HepG2 (cell line): Measurements from ENCODE around the gene FITM1. TPM values are rescaled to one million over a fixed set of nuclear protein-coding genes. Genes with fewer than 3 reads are reported as not detected.

Experiments used
- ATF7 ChIP-seq, 2 experiments: fragments of 450-650 bp in 1 of 2; sonication (generic) in 1 of 2; formaldehyde crosslinking in 1 of 2; IDR thresholded peaks; 2 replicates each; pipeline versions ENCODE4 v1.4.0 to v1.6.1; 2016 to 2020; ENCODE audit warnings: antibody characterized with exemption in 1 of 2, mild to moderate bottlenecking in 1 of 2, missing genetic modification reagents in 1 of 2
- HNRNPLL ChIP-seq: fragments of 200-400 bp; formaldehyde crosslinking; IDR thresholded peaks from 2 replicates; pipeline ENCODE4 v1.6.1; 2017; ENCODE audit warnings: mild to moderate bottlenecking, low read depth, low read length; ENCODE audit not compliant: poor library complexity, severe bottlenecking
- KDM5A ChIP-seq: fragments of 200-600 bp; sonication (generic); IDR thresholded peaks from 2 replicates; pipeline ENCODE4 v1.7.0; 2018; ENCODE audit warnings: antibody characterized with exemption, mild to moderate bottlenecking, low read length, borderline replicate concordance
- KDM5B ChIP-seq: sonication (generic); formaldehyde crosslinking; IDR thresholded peaks from 2 replicates; pipeline ENCODE4 v1.4.0; 2020; ENCODE audit warnings: missing genetic modification reagents, mild to moderate bottlenecking, borderline replicate concordance
- MTA3 ChIP-seq: sonication (generic); formaldehyde crosslinking; IDR thresholded peaks from 2 replicates; pipeline ENCODE4 v1.4.0; 2020; ENCODE audit warnings: missing genetic modification reagents
- PCBP2 ChIP-seq: fragments of 200-400 bp; formaldehyde crosslinking; optimal IDR thresholded peaks from 2 replicates; pipeline ENCODE3; 2018; ENCODE audit warnings: low read length, low read depth; ENCODE audit not compliant: poor library complexity, severe bottlenecking
- RBAK ChIP-seq: sonication (generic); formaldehyde crosslinking; IDR thresholded peaks from 2 replicates; pipeline ENCODE4 v1.5.1; 2020; ENCODE audit warnings: mild to moderate bottlenecking, missing genetic modification reagents
- ZNF180 ChIP-seq: sonication (generic); formaldehyde crosslinking; IDR thresholded peaks from 2 replicates; pipeline ENCODE4 v1.4.0; 2020; ENCODE audit warnings: low read depth, missing genetic modification reagents, borderline replicate concordance
- ZNF230 ChIP-seq: sonication (generic); formaldehyde crosslinking; IDR thresholded peaks from 2 replicates; pipeline ENCODE4 v1.4.0; 2020; ENCODE audit warnings: mild to moderate bottlenecking, missing genetic modification reagents
- ZNF337 ChIP-seq: sonication (generic); formaldehyde crosslinking; IDR thresholded peaks from 2 replicates; pipeline ENCODE4 v1.5.1; 2020; ENCODE audit warnings: missing genetic modification reagents, low read depth, mild to moderate bottlenecking, borderline replicate concordance
- ZNF674 ChIP-seq: sonication (generic); formaldehyde crosslinking; IDR thresholded peaks from 2 replicates; pipeline ENCODE4 v1.5.0; 2020; ENCODE audit warnings: low read depth, mild to moderate bottlenecking, missing genetic modification reagents
- ZNF792 ChIP-seq: IDR thresholded peaks from 2 replicates; pipeline ENCODE4 v1.6.1; 2016
- ZSCAN30 ChIP-seq: sonication (generic); formaldehyde crosslinking; IDR thresholded peaks from 2 replicates; pipeline ENCODE4 v1.5.0; 2020; ENCODE audit warnings: mild to moderate bottlenecking, missing genetic modification reagents
- polyA plus RNA-seq, 8 experiments: library from polyadenylated mRNA; depleted of rRNA in 3 of 8; stranded (reverse) in 7 of 8; unstranded in 1 of 8; fragments of >200 nt; fragmentation: Illumina TruSeq in 4 of 8; extraction: Trizol in 4 of 8; gene quantifications; 2 replicates each; pipeline versions ENCODE4 v1.2.1 to v1.2.3, GENCODE V29; 2011 to 2016; ENCODE audit warnings: low read depth in 4 of 8, missing spikeins in 1 of 8, mixed read lengths in 1 of 8; ENCODE audit not compliant: insufficient read depth in 1 of 8
- total RNA-seq, 5 experiments: library from RNA; depleted of rRNA; stranded (reverse); fragments of >200 nt; fragmentation: Illumina TruSeq; extraction: Trizol; gene quantifications; 2 replicates each; pipeline ENCODE4 v1.2.3, GENCODE V29; 2016; ENCODE audit warnings: low read depth in 1 of 5
- TF ChIP-seq, protein P1 (sequence below): sonication (generic); formaldehyde crosslinking; conservative IDR thresholded peaks from 2 replicates; pipeline ENCODE4 v1.8.0; 2022; ENCODE audit warnings: mild to moderate bottlenecking, moderate library complexity, missing genetic modification reagents
- TF ChIP-seq, protein P2 (sequence below): sonication (generic); formaldehyde crosslinking; IDR thresholded peaks from 2 replicates; pipeline ENCODE4 v1.8.0; 2023; ENCODE audit warnings: mild to moderate bottlenecking, missing genetic modification reagents
- TF ChIP-seq, protein P3 (sequence below): sonication (generic); formaldehyde crosslinking; IDR thresholded peaks from 2 replicates; pipeline ENCODE4 v1.4.0; 2020; ENCODE audit warnings: missing genetic modification reagents
- TF ChIP-seq, protein P4 (sequence below): sonication (generic); formaldehyde crosslinking; IDR thresholded peaks from 2 replicates; pipeline ENCODE4 v1.8.0; 2022; ENCODE audit warnings: missing genetic modification reagents, mild to moderate bottlenecking, moderate library complexity, borderline replicate concordance

Gene FITM1
- total and polyA plus RNA-seq, 2 of the 13 experiments (the other 11 are each of a cell fraction or from before 2014, with no cell fraction given) = 2.7 to 5.8 TPM

DNA sequence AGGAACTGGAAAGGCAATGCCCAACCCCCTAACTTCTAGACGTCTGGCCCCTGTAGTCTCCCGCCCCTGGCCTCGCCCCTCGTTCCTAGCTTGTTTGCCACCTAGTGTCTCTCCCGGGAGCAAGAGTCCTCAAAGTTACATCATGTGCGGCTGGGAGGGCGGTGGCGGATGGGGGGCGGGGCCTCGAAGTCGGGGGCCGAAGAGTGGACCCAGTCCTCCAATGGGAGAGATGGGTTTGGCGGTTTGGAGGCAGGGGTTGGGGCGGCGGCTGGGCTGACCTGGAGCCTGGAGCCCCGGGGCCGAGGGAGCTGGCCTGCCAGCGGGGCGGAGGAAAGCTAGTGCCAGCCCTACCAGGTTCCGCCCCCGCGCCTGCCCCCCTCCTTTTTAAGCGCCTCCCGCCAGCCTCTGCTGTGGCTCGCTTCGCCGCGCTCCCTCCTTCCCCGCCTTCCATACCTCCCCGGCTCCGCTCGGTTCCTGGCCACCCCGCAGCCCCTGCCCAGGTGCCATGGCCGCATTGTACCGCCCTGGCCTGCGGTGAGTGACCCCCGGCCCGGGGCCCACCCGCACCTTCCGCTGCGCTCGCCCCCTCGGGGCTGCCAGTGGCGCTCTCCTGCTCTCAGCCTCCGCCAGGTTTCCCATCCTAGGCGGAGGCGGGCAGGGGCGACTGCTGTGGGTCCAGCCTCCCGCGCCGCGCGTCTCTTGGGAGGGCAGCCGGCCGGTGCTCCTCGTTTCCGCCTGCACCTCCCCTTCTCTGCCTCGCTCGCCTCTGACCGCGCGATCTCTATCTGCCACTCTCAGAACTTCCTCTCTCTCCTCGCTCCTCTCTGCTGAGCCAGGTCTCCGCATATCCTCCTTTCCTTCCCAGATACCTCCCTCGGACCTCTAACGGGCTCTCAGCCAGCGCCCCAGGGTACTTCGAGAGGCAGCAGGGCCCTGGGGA, 36.3 kb upstream of the FITM1 start, which contains the start of gene PCK2 (continued):
- 0 out of 2 replicates have a peak, but pooled peaks have one; percentile 16 for TF ChIP-seq RBAK (CRISPR knock-in tag)
- TF ChIP-seq, protein P1, sequence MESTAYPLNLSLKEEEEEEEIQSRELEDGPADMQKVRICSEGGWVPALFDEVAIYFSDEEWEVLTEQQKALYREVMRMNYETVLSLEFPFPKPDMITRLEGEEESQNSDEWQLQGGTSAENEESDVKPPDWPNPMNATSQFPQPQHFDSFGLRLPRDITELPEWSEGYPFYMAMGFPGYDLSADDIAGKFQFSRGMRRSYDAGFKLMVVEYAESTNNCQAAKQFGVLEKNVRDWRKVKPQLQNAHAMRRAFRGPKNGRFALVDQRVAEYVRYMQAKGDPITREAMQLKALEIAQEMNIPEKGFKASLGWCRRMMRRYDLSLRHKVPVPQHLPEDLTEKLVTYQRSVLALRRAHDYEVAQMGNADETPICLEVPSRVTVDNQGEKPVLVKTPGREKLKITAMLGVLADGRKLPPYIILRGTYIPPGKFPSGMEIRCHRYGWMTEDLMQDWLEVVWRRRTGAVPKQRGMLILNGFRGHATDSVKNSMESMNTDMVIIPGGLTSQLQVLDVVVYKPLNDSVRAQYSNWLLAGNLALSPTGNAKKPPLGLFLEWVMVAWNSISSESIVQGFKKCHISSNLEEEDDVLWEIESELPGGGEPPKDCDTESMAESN (CRISPR knock-in tag) = peak; percentile 100
- peak; percentile 42; the same call in 1 of the 2 replicates for TF ChIP-seq KDM5A
- TF ChIP-seq KDM5B = peak; percentile 98
- TF ChIP-seq ATF7 (IDR thresholded peaks at IDR 0.05) = peak; percentile 49
- TF ChIP-seq ATF7 (CRISPR knock-in tag; IDR thresholded peaks at IDR 0.05) = no peak; the same call in 1 of the 2 replicates
- peak; percentile 33; the same call in 1 of the 2 replicates for TF ChIP-seq ZNF674
- no peak for TF ChIP-seq ZSCAN30
- TF ChIP-seq MTA3 (CRISPR knock-in tag) = peak; percentile 77; the same call in 1 of the 2 replicates
- peak; percentile 100 for TF ChIP-seq PCBP2
- peak; percentile 94 for TF ChIP-seq ZNF337
- TF ChIP-seq, protein P2, sequence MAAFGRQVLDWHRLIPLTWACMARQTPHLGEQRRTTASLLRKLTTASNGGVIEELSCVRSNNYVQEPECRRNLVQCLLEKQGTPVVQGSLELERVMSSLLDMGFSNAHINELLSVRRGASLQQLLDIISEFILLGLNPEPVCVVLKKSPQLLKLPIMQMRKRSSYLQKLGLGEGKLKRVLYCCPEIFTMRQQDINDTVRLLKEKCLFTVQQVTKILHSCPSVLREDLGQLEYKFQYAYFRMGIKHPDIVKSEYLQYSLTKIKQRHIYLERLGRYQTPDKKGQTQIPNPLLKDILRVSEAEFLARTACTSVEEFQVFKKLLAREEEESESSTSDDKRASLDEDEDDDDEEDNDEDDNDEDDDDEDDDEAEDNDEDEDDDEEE = no peak
- TF ChIP-seq ZNF180 (CRISPR knock-in tag) = peak; percentile 95; the same call in 1 of the 2 replicates
- TF ChIP-seq ZNF230 = peak; percentile 79
- TF ChIP-seq, protein P3, sequence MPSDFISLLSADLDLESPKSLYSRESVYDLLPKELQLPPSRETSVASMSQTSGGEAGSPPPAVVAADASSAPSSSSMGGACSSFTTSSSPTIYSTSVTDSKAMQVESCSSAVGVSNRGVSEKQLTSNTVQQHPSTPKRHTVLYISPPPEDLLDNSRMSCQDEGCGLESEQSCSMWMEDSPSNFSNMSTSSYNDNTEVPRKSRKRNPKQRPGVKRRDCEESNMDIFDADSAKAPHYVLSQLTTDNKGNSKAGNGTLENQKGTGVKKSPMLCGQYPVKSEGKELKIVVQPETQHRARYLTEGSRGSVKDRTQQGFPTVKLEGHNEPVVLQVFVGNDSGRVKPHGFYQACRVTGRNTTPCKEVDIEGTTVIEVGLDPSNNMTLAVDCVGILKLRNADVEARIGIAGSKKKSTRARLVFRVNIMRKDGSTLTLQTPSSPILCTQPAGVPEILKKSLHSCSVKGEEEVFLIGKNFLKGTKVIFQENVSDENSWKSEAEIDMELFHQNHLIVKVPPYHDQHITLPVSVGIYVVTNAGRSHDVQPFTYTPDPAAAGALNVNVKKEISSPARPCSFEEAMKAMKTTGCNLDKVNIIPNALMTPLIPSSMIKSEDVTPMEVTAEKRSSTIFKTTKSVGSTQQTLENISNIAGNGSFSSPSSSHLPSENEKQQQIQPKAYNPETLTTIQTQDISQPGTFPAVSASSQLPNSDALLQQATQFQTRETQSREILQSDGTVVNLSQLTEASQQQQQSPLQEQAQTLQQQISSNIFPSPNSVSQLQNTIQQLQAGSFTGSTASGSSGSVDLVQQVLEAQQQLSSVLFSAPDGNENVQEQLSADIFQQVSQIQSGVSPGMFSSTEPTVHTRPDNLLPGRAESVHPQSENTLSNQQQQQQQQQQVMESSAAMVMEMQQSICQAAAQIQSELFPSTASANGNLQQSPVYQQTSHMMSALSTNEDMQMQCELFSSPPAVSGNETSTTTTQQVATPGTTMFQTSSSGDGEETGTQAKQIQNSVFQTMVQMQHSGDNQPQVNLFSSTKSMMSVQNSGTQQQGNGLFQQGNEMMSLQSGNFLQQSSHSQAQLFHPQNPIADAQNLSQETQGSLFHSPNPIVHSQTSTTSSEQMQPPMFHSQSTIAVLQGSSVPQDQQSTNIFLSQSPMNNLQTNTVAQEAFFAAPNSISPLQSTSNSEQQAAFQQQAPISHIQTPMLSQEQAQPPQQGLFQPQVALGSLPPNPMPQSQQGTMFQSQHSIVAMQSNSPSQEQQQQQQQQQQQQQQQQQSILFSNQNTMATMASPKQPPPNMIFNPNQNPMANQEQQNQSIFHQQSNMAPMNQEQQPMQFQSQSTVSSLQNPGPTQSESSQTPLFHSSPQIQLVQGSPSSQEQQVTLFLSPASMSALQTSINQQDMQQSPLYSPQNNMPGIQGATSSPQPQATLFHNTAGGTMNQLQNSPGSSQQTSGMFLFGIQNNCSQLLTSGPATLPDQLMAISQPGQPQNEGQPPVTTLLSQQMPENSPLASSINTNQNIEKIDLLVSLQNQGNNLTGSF (CRISPR knock-in tag) = peak; percentile 87
- TF ChIP-seq, protein P4, sequence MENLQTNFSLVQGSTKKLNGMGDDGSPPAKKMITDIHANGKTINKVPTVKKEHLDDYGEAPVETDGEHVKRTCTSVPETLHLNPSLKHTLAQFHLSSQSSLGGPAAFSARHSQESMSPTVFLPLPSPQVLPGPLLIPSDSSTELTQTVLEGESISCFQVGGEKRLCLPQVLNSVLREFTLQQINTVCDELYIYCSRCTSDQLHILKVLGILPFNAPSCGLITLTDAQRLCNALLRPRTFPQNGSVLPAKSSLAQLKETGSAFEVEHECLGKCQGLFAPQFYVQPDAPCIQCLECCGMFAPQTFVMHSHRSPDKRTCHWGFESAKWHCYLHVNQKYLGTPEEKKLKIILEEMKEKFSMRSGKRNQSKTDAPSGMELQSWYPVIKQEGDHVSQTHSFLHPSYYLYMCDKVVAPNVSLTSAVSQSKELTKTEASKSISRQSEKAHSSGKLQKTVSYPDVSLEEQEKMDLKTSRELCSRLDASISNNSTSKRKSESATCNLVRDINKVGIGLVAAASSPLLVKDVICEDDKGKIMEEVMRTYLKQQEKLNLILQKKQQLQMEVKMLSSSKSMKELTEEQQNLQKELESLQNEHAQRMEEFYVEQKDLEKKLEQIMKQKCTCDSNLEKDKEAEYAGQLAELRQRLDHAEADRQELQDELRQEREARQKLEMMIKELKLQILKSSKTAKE = no peak
- peak; percentile 82 for TF ChIP-seq HNRNPLL
- TF ChIP-seq ZNF792 (CRISPR knock-in tag) = peak; percentile 97
